SK-N-SH (cell line): ENCODE data around the gene PDGFRB.

Source experiments
- FOXM1 ChIP-seq: IDR thresholded peaks from 2 replicates; pipeline ENCODE4 v1.4.0; 2012; ENCODE audit warnings: low read depth, mild to moderate bottlenecking
- GATA2 ChIP-seq: sonication (generic); formaldehyde crosslinking; IDR thresholded peaks from 2 replicates; pipeline ENCODE4 v1.5.0; 2020; ENCODE audit warnings: mild to moderate bottlenecking, missing genetic modification reagents
- TF ChIP-seq, protein P1 (sequence below): fragments of 200-600 bp; sonication (generic); IDR thresholded peaks from 2 replicates; pipeline ENCODE4 v1.6.1; 2017; ENCODE audit warnings: antibody characterized with exemption, mild to moderate bottlenecking, moderate library complexity
- TF ChIP-seq, protein P2 (sequence below): fragments of 150-350 bp; IDR thresholded peaks from 2 replicates; pipeline ENCODE4 v1.6.1; 2016; ENCODE audit warnings: mild to moderate bottlenecking, low read depth, low read length

DNA sequence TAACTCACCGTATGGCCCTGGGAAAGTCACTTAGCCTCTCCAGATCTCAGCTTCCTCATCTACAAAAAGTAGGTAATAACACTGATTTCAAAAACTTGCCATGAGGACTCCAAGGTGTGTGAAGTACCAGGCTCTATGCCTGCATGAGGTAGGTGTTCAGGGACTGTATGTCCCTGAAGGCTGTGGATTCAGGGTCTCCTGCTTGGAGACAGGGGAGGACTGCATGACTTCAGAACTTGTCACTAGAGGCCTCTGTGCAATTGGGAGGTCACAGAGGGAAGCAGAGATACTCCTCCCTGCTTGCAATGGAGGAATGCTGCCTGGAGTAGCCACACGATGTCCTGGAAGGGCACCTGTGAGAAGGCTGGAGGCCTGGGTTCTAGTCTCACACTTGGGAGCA lies 2.2 kb downstream of the PDGFRB start:
- TF ChIP-seq, protein P1, sequence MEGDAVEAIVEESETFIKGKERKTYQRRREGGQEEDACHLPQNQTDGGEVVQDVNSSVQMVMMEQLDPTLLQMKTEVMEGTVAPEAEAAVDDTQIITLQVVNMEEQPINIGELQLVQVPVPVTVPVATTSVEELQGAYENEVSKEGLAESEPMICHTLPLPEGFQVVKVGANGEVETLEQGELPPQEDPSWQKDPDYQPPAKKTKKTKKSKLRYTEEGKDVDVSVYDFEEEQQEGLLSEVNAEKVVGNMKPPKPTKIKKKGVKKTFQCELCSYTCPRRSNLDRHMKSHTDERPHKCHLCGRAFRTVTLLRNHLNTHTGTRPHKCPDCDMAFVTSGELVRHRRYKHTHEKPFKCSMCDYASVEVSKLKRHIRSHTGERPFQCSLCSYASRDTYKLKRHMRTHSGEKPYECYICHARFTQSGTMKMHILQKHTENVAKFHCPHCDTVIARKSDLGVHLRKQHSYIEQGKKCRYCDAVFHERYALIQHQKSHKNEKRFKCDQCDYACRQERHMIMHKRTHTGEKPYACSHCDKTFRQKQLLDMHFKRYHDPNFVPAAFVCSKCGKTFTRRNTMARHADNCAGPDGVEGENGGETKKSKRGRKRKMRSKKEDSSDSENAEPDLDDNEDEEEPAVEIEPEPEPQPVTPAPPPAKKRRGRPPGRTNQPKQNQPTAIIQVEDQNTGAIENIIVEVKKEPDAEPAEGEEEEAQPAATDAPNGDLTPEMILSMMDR = no peak
- no peak for TF ChIP-seq FOXM1
- no peak for TF ChIP-seq GATA2 (CRISPR knock-in tag)
- TF ChIP-seq, protein P2, sequence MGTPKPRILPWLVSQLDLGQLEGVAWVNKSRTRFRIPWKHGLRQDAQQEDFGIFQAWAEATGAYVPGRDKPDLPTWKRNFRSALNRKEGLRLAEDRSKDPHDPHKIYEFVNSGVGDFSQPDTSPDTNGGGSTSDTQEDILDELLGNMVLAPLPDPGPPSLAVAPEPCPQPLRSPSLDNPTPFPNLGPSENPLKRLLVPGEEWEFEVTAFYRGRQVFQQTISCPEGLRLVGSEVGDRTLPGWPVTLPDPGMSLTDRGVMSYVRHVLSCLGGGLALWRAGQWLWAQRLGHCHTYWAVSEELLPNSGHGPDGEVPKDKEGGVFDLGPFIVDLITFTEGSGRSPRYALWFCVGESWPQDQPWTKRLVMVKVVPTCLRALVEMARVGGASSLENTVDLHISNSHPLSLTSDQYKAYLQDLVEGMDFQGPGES = no peak
